Stimulated activated CD4-positive, alpha-beta T cell treated with anti-CD3 and anti-CD28 coated beads, Interleukin-15, amount 100 ng/mL, for 48 hours (primary cell): ENCODE results near the gene HNMT.
A peak's percentile ranks its signal among the peaks of the same experiment; 100 is the strongest.
"Not testable (repeated sequence)": the region's sequence is repeated elsewhere in the genome, so short reads cannot be mapped to it uniquely, and the experiment has no call there.

Experiments used
- DNase-seq, 2 donors: peaks; one replicate each; pipeline ENCODE4 v3.0.0-alpha.2; 2020; ENCODE audit warnings: low read depth in 2 of 2

HNMT gene

DNA sequence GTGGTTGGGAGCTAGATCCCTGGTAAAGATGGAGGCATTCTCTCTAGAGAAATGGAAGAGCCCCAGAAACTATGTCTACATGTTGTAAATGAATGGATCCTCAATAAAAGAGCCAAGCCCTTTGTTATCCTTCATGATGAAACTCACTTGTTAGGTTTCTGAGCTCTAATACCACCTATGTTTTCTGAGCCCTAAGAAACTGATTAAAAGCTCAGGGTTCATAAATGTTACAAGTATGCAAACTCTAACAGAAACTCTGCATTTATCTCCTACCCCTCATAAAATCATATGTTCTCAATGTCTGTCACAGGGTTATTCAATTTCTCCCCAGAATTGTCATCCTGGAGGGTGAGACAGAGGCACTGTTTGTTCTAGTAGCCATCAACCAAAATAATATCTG is 18.0 kb upstream of the HNMT start:
- no peak for DNase-seq

DNA sequence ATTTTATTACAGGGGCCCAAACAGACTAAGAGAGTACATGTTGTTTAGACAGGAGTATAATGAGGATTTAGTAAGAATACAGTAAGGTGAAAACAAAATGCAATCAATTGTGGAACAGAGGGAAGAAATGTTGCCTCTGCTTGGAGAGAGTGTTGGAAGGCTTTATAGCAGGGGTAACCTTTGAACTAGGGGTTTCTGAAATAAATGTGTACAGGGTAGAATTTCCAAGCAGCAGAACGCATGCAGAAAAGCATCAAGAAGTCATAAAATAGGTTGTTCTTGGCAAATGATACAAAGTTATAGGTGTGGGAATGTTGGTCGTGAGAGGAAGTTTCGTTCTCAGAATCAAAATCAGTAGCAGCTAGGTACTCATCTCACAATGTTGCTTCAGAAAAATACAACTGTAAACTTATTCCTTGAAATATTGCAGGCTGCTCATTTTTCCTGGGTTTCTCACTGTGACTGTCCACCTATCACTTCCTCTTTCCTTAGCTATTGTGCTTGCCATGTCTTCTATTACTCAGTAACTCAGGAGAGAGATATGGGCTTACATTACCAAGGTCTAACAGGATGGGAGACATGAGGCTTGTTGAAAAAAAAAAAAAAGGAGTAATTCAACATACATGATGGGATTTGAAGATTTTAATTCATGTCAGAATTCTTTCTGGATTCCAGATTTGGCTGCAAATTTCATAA is 17.1 kb upstream of the HNMT start:
- no peak for DNase-seq

DNA sequence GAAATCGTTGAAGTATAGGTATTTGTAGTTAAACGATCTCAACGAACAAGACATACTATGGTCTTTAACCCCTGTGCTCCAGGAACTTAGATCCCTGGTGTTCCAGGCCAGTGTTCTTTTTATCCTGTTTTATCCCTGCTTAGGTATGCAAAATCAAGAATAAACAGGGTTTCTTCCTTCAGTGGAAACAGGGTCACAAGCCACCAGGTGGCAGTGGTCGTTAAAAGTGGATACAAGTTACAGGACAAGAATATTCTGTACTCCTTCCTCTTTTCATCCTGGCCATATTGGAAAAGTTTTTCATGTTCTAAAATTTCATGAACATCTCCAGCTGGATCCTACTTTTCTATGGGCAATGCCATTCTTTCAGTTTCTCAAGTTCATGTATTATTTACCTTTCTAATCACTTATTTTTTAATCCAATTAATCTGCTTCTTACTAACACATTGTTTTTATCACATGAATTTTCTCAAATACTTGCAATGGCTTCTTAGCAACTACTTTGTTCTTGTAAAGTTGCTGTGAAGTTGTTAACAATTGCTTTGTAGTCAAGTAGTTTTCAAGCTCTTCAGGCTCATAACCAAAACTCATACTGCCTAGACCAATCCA is 16.4 kb upstream of the HNMT start:
- peak in 1 of 2 donors; percentile 23 for DNase-seq

DNA sequence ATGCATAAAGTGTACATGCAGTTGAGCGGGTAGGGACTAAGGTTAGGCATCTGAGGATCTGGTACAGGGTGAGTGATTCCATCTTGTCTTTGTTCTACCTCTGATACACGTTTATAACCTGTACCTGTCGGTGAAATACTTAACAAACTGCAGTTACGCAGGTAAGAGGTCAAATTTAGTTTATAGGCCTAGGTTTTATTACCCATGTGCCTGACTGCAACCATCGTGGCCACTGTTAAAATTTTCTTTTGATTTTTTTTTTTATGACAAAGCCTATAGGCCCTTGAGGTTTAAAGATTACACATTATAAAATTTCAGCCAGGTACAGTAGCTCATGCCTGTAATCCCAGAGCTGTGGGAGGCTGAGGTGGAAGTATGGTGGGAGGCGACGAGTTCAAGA is 15.4 kb upstream of the HNMT start:
- DNase-seq, result no peak

DNA sequence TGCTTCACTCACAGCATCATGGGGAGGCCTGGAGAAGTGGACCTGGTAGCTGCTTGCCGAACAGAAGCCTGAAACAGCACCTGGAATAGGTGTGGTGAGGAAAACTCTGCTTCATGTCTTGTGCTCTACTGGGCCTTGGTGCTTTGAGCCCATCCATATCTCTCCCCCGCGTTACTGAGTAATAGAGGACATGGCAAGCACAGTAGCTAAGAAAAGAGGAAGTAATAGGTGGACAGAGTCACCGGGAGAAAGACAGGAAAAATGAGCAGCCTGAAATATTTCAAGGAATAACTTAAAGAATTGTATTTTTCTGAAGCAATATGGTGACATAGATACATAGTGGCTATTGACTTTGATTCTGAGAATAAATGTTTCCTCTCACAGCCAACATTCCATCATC is 14.0 kb upstream of the HNMT start:
- DNase-seq, result no peak

DNA sequence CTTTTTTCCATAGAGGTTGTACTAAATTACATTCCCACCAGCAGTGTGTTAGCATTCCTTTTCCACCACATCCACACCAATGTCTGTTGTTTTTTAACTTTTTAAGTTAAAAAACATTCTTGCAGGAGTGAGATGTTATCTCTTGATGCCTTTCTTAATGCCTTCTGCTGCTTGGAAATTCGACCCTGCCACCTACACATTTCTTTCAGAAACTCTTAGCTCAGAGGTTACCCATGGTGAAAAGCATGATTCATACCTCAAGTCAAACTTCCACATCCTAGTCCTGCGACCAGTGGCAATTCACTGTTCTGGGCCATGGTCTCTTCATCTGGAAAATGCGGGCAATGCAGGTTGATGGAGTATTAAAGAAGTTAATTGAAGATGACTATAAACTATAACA is 12.7 kb upstream of the HNMT start:
- DNase-seq, result no peak

DNA sequence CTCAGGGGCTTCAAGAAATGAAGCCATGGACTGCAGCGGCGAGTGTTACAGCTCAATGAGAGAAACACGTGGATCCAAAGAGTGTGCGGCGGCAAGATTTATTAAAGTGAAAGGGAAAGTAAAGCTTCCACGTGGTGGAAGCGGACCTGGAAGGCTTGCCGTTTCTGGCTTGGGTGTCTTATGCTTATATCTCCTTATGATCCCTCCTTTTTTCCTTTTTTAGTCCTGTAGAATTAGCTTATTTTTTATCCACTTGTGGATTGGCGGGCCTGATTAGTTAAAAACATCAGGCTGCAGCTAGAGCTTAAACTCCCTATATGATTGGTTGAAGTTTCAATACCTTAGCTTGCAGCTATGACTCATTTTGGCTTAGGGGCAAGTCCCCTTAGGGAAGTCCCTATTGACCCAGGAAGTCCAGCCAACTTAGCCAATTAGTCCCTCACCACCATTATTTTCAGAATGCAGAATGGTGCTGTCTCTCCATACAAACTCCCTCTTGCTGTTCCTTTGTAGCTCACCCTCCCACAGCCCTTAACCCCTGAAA is 11.6 kb upstream of the HNMT start:
- DNase-seq, result no peak

DNA sequence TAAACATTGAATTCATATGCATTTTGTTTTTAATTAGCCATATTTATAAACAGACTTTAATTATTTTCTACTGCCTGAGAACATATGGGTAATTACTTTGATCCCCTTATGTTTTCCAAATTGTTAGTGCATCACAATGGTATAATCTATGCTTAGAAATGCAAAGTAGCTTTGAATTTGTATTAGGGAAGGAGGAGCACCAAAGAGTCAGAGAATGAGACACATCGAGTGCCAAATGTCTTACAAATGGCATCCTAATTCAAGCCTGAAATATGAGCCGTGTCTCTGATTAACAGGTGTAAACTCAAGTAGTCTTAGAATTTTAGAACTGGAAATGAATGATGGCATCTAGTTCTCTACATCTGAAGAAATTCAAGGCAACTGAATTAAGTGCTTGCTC is 8.7 kb upstream of the HNMT start:
- DNase-seq, result no peak

DNA sequence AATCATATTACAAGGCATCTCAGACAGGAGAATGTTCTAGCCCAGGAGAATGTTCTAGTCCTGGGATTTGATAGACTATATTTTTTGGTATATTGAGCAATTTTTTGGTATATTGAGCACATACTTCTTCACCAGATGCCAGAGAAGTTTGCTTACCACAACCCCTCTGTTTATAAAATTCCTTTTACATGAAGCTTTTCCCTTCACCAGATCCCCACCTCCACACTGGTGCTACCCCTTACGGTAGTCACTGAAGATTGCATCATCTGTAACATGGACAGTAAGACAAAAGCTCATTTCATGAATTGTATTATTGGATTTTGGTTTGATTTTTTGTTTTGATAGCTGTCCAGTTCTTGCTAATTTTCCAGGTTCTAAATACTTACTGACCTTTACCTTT is 7.2 kb upstream of the HNMT start:
- DNase-seq, result no peak

DNA sequence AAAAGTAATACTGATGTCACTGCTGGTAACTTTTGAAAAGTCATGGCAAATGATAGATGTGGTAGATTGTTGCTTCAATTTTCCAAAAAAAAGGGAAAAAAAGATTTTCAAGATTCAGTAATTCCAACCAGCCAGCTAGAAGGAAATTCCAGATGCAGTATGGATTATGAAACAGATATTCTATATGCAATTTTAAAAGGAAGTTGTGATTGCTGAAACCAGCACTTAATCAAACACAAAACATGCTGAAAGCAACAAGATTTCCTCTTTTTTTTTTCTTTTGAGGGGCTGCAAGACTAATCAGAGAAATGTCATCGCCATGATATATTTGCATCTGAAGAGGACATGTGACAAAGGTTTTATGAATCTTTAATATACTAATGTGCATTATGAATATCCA is 5.1 kb upstream of the HNMT start:
- no peak for DNase-seq

DNA sequence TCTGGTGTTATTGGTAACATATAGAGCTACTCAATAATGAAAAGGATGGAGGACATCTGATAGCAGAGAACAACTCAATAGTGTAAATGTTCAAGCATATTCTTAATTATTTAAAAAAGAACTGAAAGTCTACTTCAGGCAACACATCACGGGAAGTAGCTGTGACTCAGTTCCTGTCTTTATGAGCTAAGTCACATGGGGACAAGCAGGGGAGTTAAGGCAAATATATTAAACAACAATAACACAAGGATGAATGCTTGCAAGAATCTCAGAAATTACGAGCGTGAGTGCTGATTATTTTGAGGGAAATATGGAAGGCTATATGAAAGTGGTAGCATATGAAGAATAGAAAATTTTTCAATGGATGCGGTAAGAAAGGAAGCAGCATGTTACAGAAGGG is 4.0 kb upstream of the HNMT start:
- DNase-seq, result no peak

DNA sequence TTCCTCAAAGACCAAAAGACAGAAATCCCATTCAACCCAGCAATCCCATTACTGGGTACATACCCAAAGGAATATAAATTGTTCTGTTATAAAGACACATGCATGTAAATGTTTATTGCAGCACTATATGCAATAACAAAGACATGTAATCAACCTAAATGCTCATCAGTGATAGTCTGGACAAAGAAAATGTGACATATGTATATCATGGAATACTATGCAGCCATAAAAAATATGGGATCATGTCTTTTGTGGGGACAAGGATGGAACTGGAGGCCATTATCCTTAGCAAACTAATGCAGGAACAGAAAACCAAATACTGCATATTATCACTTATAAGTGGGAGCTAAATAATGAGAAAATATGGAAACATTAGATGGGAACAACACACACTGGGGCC is 2.7 kb upstream of the HNMT start:
- no peak for DNase-seq

DNA sequence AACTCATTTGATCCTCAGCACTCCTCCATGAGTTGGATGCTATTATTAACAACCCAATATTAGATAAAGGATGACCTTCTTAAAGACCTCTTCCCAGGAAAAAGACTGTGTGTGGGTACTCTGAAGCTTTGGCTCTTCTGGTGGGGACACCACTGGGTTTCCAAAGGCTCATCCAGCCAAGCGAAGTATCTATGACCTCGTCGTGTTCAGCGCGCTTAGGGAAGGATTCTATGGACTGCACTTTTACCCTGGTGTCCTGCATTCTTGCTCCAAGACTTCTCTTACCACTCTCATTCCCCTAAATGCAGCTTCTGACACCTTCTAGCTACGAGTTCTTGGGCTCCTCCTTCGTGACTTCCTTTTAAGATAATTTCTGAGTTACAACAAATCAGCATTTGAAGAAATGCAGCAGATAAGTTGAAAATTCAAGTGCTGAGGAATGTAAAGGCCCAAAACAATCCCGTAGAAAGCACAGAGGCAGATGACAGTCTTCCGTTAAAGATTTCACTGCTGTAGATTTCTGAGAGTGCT is 673 bp upstream of the HNMT start:
- DNase-seq, result no peak

DNA sequence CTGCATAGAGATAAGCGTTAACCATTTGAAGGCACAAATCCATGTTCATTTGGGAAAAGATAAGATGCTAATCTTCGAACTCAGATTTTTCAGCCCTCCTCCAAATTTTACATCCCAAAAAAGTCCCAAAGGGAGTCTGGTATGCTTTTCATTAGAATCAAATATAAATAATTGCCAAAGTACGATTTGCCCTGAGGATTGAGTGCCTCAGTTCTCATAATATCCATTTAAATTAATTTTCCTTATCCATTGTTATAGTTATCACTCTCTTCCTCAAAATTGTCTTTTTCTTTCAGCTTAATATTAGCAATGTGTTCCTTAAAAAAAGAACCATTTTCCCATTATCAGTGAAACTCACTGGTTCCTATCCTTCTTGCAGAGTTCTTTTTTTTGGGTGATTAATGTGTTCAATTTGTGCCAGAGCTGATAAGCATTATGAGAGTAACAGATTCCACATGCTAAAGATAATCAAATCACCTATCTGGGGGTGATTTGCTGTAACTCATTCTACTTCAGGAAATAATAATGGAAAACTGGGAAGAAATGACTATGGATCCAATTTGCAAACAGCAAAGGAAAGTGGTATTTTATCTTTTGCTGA is 686 bp downstream of the HNMT start:
- no peak for DNase-seq

DNA sequence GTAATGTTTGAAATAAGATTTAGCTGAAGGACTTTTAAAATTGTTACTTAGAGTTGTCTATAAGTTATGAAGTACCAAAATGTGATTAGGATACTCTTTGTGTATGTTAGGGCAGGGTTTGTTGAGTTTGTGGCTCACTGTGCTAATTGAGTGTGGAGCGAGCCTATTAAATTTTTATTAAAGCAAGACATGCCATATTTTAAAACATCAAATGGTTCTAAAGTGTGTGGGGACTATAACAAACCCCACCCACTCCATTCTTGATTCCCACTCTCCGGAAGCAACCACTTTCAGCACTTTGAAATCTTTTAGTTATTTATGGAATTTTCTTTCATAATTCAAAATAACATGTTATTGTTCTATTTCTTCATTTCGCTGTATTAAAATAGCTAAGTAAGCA is 1.8 kb downstream of the HNMT start:
- no peak for DNase-seq

DNA sequence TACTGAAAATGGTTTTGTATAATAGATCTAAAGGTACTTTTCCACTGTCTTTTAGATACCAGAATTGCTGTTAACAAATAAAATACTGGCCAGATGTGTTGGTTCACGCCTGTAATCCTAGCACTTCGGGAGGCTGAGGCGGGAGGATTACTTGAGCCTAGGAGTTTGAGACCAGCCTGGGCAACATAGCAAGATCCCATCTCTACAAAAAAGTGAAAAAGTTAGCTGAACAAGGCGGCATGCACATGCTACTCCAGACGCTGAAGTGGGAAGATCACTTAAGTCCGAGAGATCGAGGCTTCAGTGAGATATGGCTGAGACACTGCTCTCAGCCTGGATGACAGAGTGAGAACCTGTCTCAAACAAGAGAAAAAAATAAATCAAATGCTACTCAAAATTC is 2.8 kb downstream of the HNMT start:
- no peak for DNase-seq

DNA sequence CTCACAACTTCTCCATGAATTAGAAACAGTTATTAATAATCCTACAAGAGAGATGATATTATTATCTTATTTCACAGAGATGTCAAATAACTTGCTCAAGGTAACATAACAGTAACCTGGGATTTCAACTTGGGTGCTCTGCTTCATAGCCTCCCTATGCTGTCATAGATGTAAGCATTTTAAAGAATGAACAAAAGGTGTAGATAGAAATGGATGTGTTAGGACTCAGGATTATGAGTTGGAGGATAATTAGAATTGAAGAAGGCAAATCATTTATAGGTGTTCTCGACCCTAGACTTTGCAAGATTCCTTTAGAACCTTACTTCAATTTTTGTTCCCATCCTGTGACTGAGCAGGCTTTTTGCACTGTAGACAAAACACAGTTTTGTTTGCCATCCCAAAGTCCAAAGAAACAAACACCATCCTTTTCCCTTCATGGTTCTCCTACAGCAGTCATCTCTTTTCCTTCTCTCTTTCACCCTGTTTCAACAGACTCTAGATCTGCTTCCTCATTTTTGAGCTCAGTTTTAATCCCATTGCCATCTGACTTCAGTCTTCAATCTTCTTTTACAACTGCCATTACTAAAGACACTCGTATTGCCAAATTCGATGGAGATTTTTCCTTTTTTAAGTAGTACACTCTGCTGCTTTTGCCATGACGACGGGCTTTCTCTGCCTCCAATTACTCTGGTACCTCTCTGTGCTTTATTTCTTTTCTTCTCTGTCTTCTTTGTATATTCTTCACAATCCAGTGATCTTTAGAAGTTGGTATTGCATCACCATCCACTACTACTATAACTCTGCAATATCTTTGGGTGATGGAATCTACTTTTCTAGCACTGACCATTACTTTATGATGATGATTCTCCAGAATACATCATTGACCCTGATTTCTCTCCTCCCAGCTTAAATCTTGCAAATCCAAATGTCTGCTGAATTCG is 4.5 kb downstream of the HNMT start:
- DNase-seq, result no peak

DNA sequence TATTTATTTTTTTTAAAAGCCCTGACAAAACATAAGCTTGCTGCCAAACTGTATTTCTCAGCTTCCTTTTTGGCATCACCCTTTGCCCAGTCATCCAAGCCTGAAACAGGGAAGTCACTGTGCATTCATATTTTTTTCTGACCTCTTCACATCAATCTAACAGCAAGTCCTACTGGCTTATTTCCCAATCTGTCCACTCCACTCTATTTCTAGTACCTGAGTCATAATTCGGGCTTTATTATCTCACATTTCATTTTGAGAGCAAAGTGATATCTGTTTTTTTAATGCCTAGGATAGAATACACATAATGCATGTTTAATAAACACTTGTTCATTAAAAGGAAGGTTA is 5.1 kb downstream of the HNMT start:
- no peak for DNase-seq

DNA sequence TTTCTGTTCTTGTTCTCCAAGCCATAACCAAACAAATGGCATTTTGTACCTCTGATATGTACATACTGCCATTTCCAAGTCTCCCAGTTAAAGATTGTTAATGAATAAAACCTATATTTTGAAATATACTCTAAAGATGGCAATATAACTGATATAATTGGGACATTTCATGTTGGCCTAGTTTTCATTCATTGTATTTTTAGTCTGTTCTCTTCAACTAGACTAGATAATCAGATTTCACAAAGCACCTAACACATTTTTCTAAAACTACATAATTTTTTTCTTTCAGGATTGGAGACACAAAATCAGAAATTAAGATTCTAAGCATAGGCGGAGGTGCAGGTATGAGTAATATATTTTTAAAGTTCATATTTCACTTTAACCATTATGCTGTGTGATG is 5.6 kb downstream of the HNMT start:
- DNase-seq, result no peak

DNA sequence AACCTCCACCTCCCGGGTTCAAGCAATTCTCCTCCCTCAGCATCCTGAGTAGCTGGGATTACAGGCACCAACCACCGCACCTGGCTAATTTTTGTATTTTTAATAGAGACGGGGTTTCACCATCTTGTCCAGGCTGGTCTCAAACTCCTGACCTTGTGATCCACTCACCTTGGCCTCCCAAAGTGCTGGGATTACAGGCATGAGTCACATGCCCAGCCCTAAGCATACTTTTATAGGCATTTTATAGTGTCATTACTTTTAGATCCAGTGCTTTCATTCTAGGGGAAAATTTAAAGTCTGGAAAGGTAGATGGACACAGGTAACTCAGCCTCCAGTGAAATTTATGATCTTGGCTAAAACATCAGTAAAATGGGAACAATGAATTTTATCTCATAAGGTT is 7.0 kb downstream of the HNMT start:
- DNase-seq, result not testable (repeated sequence)

DNA sequence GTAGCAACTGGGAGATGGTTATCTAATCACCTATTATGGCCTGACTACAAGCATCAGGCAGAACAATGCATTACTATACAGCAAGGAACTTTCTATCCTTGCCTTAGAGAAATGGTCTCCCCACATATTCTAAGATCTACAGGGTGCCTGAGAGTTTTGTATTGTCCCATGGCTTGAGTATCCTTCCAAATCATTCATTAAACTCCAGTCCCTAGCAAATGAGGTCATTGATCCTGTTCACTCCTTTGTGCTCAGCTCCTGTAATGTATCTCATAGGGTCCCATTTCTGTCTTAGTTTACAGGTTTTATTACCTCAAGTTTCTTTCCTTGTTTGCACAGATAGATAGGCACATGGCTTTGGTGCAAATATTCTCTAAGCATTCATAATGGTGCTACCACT is 9.0 kb downstream of the HNMT start:
- no peak for DNase-seq
